Measurements from ENCODE around the gene PSMB4.
"Not testable (repeated sequence)": the region's sequence is repeated elsewhere in the genome, so short reads cannot be mapped to it uniquely, and the experiment has no call there.

Gene PSMB4

GRCh38 chr1:151371370-151372057, 27.9 kb upstream of the PSMB4 start:
- DNase-seq (ENCODE audit: low spot score): peak; percentile 42
- CTCF ChIA-PET: interaction anchor here (0.6 kb wide), 1 partner anchor 26 kb away, joined by 3 read pairs; no protein-coding TSS in a partner anchor
- peak overlapping the region; percentile 83 for H3K27ac ChIP-seq
- POLR2A ChIA-PET (ENCODE audit: low non-redundant PET): no interaction called here
- TF ChIP-seq, protein P1, sequence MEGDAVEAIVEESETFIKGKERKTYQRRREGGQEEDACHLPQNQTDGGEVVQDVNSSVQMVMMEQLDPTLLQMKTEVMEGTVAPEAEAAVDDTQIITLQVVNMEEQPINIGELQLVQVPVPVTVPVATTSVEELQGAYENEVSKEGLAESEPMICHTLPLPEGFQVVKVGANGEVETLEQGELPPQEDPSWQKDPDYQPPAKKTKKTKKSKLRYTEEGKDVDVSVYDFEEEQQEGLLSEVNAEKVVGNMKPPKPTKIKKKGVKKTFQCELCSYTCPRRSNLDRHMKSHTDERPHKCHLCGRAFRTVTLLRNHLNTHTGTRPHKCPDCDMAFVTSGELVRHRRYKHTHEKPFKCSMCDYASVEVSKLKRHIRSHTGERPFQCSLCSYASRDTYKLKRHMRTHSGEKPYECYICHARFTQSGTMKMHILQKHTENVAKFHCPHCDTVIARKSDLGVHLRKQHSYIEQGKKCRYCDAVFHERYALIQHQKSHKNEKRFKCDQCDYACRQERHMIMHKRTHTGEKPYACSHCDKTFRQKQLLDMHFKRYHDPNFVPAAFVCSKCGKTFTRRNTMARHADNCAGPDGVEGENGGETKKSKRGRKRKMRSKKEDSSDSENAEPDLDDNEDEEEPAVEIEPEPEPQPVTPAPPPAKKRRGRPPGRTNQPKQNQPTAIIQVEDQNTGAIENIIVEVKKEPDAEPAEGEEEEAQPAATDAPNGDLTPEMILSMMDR (conservative IDR thresholded peaks at IDR 0.05; ENCODE audit: low read depth): no peak

- DNase-seq (ENCODE audit: low spot score): peak; percentile 38
- H3K27ac ChIP-seq: peak within 1 kb of the TSS; percentile 83
- TF ChIP-seq, protein P1 (conservative IDR thresholded peaks at IDR 0.05; ENCODE audit: low read depth): no peak
- ChIA-PET POLR2A (ENCODE audit: low non-redundant PET) (no interaction called here), CTCF (interaction anchor here (0.6 kb wide), 2 partner anchors 20 to 25 kb away, joined by 3 read pairs; no protein-coding TSS in a partner anchor)
Observed at GRCh38 chr1:151372058-151372934, 27.1 kb upstream of the PSMB4 start, which contains the start of gene SELENBP1. Gene SELENBP1, minus strand, starts transcription at chr1:151372705. Its CDS starts 64 bp downstream, at chr1:151372641.

- ChIA-PET POLR2A (ENCODE audit: low non-redundant PET) (no interaction called here), CTCF (no interaction called here)
- DNase-seq (ENCODE audit: low spot score): no peak
- peak overlapping the region; percentile 83 for H3K27ac ChIP-seq
- TF ChIP-seq, protein P1 (conservative IDR thresholded peaks at IDR 0.05; ENCODE audit: low read depth): no peak
Observed at GRCh38 chr1:151373196-151373595, 26.2 kb upstream of the PSMB4 start.

DNA sequence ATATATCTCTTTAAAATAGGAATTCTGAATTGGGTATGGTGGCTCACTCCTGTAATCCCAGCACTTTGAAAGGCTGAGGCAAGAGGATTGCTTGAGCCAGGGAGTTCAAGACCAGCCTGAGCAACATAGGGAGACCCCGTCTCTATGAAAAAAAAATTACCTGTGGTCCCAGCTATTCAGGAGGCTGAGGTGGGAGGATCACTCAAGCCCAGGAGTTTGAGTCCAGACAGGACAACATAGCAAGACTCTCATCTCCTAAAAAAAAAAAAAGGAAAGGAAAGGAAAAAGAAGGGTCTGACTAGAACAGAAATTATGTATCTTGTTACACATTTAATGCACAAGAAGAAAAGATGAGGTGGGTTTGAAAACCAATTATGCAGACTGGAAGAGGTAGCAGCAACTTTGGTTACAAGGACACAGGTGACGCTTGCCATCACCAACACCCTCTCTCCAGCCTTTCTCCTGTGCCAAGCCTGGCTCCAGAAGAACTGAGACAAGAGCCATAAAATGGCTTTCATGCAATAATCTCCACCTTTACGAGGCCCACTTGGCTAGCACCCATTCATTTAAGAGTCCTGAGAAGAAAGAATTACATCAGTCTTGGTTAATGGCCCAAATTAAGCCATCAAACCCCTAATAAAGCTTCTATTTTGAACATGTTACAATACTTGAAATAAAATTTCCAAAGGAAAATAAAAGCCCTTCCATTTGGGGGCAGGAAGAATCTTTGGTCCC, 22.1 kb upstream of the PSMB4 start:
- ChIA-PET CTCF (no interaction called here), POLR2A (ENCODE audit: low non-redundant PET) (no interaction called here)
- DNase-seq (ENCODE audit: low spot score): no peak
- TF ChIP-seq, protein P1 (conservative IDR thresholded peaks at IDR 0.05; ENCODE audit: low read depth): no peak
- no peak overlapping the region for H3K27ac ChIP-seq

GRCh38 chr1:151384584-151384983, 14.8 kb upstream of the PSMB4 start:
- ChIA-PET CTCF (no interaction called here), POLR2A (ENCODE audit: low non-redundant PET) (no interaction called here)
- no peak overlapping the region for H3K27ac ChIP-seq
- TF ChIP-seq, protein P1 (conservative IDR thresholded peaks at IDR 0.05; ENCODE audit: low read depth): no peak
- DNase-seq (ENCODE audit: low spot score): no peak

GRCh38 chr1:151386002-151386401, 13.4 kb upstream of the PSMB4 start:
- ChIA-PET CTCF (no interaction called here), POLR2A (ENCODE audit: low non-redundant PET) (no interaction called here)
- no peak overlapping the region for H3K27ac ChIP-seq
- TF ChIP-seq, protein P1 (conservative IDR thresholded peaks at IDR 0.05; ENCODE audit: low read depth): no peak
- DNase-seq (ENCODE audit: low spot score): no peak

GRCh38 chr1:151390221-151391078, 8.9 kb upstream of the PSMB4 start:
- DNase-seq (ENCODE audit: low spot score); POLR2A ChIA-PET (ENCODE audit: low non-redundant PET); H3K27ac ChIP-seq: not testable (repeated sequence)
- CTCF ChIA-PET: interaction anchor here (1.0 kb wide), 1 partner anchor 50 kb away, joined by 4 read pairs; no protein-coding TSS in a partner anchor
